ENCODE measurements around the gene AFP. TPM values are rescaled to one million over a fixed set of nuclear protein-coding genes. Genes with fewer than 3 reads are reported as not detected.

The AFP gene
- total and polyA plus RNA-seq, 2 donors from 2014 or later, result 11.6 TPM; not detected in 1

DNA sequence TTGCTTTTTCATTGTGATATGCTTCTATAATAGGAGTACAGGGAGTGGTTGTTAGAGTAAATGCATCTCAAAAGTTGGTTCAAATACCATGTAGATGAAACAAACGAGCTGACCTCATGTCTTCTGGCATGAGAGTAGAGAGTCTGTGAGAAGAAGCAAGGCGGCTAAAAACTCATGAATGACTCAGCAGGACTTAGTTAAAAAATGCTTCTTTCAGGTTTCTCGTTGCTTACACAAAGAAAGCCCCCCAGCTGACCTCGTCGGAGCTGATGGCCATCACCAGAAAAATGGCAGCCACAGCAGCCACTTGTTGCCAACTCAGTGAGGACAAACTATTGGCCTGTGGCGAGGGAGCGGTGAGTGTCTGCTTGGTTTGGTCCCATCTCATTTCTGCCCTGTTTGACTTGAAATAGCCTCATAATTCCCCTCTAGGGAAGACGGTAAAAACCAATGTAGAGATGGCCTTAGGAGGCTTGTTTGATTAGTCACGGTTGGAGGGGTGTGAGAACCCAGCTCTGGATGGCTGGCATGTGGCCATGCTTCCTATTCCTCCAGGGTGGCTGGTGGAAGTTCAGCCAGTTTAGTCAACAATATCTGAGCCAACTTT is 14.5 kb downstream of the AFP start:
- H3K27me3 ChIP-seq (ENCODE audit: control insufficient read depth, insufficient read depth, low read length), result no peaks in the 10 kb centered on the region
- no peak overlapping the region for H3K4me3 ChIP-seq (ENCODE audit: low read length in 3 of 3)
- FAIRE-seq (no peak), DNase-seq (peak in 2 of 5 donors; percentile 25 to 64)
- H3K9ac ChIP-seq (ENCODE audit: low read length in 3 of 3), result no peak overlapping the region
- intact Hi-C loops (cut with DNase I), result no loop called here
- no peak overlapping the region for H3K27ac ChIP-seq (ENCODE audit: low read depth in 2 of 2, low read length in 2 of 2)
- no peaks in the 10 kb centered on the region for H3K9me3 ChIP-seq (ENCODE audit: control insufficient read depth in 2 of 3, insufficient read depth in 1 of 3, low read length in 3 of 3)
- H3K36me3 ChIP-seq (ENCODE audit: control insufficient read depth in 2 of 3, insufficient read depth in 3 of 3, low read length in 3 of 3), result no peaks in the 10 kb centered on the region
- TF ChIP-seq, protein P1, sequence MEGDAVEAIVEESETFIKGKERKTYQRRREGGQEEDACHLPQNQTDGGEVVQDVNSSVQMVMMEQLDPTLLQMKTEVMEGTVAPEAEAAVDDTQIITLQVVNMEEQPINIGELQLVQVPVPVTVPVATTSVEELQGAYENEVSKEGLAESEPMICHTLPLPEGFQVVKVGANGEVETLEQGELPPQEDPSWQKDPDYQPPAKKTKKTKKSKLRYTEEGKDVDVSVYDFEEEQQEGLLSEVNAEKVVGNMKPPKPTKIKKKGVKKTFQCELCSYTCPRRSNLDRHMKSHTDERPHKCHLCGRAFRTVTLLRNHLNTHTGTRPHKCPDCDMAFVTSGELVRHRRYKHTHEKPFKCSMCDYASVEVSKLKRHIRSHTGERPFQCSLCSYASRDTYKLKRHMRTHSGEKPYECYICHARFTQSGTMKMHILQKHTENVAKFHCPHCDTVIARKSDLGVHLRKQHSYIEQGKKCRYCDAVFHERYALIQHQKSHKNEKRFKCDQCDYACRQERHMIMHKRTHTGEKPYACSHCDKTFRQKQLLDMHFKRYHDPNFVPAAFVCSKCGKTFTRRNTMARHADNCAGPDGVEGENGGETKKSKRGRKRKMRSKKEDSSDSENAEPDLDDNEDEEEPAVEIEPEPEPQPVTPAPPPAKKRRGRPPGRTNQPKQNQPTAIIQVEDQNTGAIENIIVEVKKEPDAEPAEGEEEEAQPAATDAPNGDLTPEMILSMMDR (IDR thresholded peaks at IDR 0.05; ENCODE audit: borderline replicate concordance, extremely low read depth, insufficient read depth), result no peak
- peaks cover 0 to 5% (median 0%) of the 10 kb centered on the region in 3 donors for H3K4me1 ChIP-seq (ENCODE audit: control insufficient read depth in 2 of 3, insufficient read depth in 2 of 3, low read depth in 1 of 3, low read length in 3 of 3)

DNA sequence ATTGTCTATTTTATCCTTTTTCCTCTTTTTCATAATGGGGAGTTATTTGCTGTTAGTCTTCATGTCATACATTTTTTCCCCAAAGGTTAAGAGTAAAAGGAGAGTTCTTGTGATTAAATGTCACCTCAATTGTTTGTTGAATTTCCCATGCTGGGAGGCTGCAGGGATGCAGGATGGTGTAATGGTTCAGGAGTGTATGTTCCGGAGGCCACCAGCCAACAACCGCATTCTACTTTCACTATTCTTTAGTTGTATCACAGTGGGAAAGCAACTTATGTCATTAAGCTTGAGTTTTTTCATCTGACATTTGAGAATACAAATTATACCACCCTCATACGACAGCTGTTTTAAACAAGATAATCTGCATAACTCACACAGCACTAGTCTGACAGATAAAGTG is 15.4 kb downstream of the AFP start:
- H3K27ac ChIP-seq (ENCODE audit: low read depth in 2 of 2, low read length in 2 of 2), result no peak overlapping the region
- intact Hi-C loops (cut with DNase I), result no loop called here
- H3K36me3 ChIP-seq (ENCODE audit: control insufficient read depth in 2 of 3, insufficient read depth in 3 of 3, low read length in 3 of 3), result no peaks in the 10 kb centered on the region
- TF ChIP-seq, protein P1 (IDR thresholded peaks at IDR 0.05; ENCODE audit: borderline replicate concordance, extremely low read depth, insufficient read depth), result no peak
- DNase-seq (no peak), FAIRE-seq (no peak)
- no peaks in the 10 kb centered on the region for H3K27me3 ChIP-seq (ENCODE audit: control insufficient read depth, insufficient read depth, low read length)
- no peaks in the 10 kb centered on the region for H3K9me3 ChIP-seq (ENCODE audit: control insufficient read depth in 2 of 3, insufficient read depth in 1 of 3, low read length in 3 of 3)
- no peak overlapping the region for H3K9ac ChIP-seq (ENCODE audit: low read length in 3 of 3)
- H3K4me1 ChIP-seq (ENCODE audit: control insufficient read depth in 2 of 3, insufficient read depth in 2 of 3, low read depth in 1 of 3, low read length in 3 of 3), result peaks cover 0 to 5% (median 0%) of the 10 kb centered on the region in 3 donors
- H3K4me3 ChIP-seq (ENCODE audit: low read length in 3 of 3), result no peak overlapping the region

DNA sequence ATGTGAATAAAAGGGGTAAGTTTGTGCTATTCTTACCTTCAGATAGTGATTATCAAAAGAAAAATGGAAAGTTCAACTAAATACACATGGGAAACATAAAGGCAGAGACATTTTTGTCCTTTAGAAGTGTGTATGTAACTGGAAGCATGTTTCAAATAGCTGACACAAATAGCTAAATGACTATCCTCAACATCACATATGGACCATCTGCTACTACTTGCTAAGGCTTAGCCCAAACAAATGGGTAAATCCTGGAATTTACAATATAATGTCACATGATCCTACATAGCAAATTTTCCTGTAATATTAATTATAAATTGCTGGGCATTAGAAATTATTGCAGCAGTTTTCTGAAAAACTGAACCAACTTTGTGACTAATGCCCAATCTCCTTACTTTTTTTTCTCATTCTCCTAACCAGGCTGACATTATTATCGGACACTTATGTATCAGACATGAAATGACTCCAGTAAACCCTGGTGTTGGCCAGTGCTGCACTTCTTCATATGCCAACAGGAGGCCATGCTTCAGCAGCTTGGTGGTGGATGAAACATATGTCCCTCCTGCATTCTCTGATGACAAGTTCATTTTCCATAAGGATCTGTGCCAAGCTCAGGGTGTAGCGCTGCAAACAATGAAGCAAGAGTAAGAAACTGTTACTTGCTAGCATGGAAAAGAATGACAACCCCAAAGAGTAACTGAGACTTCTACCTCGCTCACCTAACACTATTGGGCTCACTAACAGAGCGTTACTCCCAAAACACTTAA is 16.1 kb downstream of the AFP start:
- Histone ChIP-seq H3K27ac (ENCODE audit: low read depth in 2 of 2, low read length in 2 of 2) (no peak overlapping the region), H3K4me1 (ENCODE audit: control insufficient read depth in 2 of 3, insufficient read depth in 2 of 3, low read depth in 1 of 3, low read length in 3 of 3) (peaks cover 0 to 5% (median 0%) of the 10 kb centered on the region in 3 donors), H3K27me3 (ENCODE audit: control insufficient read depth, insufficient read depth, low read length) (no peaks in the 10 kb centered on the region), H3K36me3 (ENCODE audit: control insufficient read depth in 2 of 3, insufficient read depth in 3 of 3, low read length in 3 of 3) (no peaks in the 10 kb centered on the region), H3K9me3 (ENCODE audit: control insufficient read depth in 2 of 3, insufficient read depth in 1 of 3, low read length in 3 of 3) (no peaks in the 10 kb centered on the region), H3K9ac (ENCODE audit: low read length in 3 of 3) (no peak overlapping the region), H3K4me3 (ENCODE audit: low read length in 3 of 3) (no peak overlapping the region)
- TF ChIP-seq, protein P1 (IDR thresholded peaks at IDR 0.05; ENCODE audit: borderline replicate concordance, extremely low read depth, insufficient read depth), result no peak
- FAIRE-seq (no peak), DNase-seq (no peak)
- intact Hi-C loops (cut with DNase I), result no loop called here

All from kidney (tissue), 14 donors.